SK-N-SH (cell line): Measurements from ENCODE around the gene LPAR1. TPM values are rescaled to one million over a fixed set of nuclear protein-coding genes. Genes with fewer than 3 reads are reported as not detected.
"Not testable (repeated sequence)": the region's sequence is repeated elsewhere in the genome, so short reads cannot be mapped to it uniquely, and the experiment has no call there.

ENCODE experiments used
- CTCF ChIA-PET: fragments of 300-600, 350-600 bp; formaldehyde crosslinking; extraction: SDS; loops from one replicate; lab custom pipeline; 2021; lab: Yijun Ruan, JAX
- POLR2A ChIA-PET: fragments of 350-600 bp; sonication (Branson Sonifier 250); formaldehyde crosslinking; extraction: SDS; loops from one replicate; lab custom pipeline; 2020; ENCODE audit warnings: antibody characterized with exemption, inconsistent platforms; lab: Yijun Ruan, JAX
- DNase-seq: peaks from one replicate; pipeline ENCODE4 v3.0.0; 2012
- H2AFZ ChIP-seq: fragments of 200-600 bp; sonication (generic); 2 replicates; pipeline ENCODE4 v1.8.1; 2016; ENCODE audit warnings: antibody characterized with exemption, mild to moderate bottlenecking, low read depth
- H3F3A ChIP-seq: fragments of 200-600 bp; sonication (generic); replicated peaks from 2 replicates; pipeline ENCODE3; 2016; ENCODE audit warnings: antibody characterized with exemption, mild to moderate bottlenecking; ENCODE audit not compliant: insufficient read depth
- H3K27ac ChIP-seq, 2 experiments: fragments of 200-500 bp in 1 of 2; fragments of 200-600 bp in 1 of 2; sonication (Bioruptor generic) in 1 of 2; sonication (generic), shearing (Covaris generic) in 1 of 2; 2 replicates each; pipeline versions ENCODE4 v1.5.1 to v1.6.1; 2014 to 2016; ENCODE audit warnings: low read depth in 2 of 2, inconsistent platforms in 1 of 2, low read length in 1 of 2, mild to moderate bottlenecking in 1 of 2, mixed read lengths in 1 of 2
- H3K27me3 ChIP-seq: fragments of 200-600 bp; sonication (generic), shearing (Covaris generic); 2 replicates; pipeline ENCODE4 v1.6.1; 2016; ENCODE audit warnings: mixed run types; ENCODE audit not compliant: insufficient read depth
- H3K36me3 ChIP-seq, 2 experiments: fragments of 200-500 bp in 1 of 2; fragments of 200-600 bp in 1 of 2; sonication (Bioruptor generic) in 1 of 2; sonication (generic) in 1 of 2; replicated peaks in 1 of 2; 2 replicates each; pipeline versions ENCODE3 to v1.5.1; 2014 to 2016; ENCODE audit warnings: low read length in 1 of 2, mild to moderate bottlenecking in 1 of 2; ENCODE audit not compliant: insufficient read depth in 2 of 2, control insufficient read depth in 1 of 2
- H3K4me1 ChIP-seq, 2 experiments: fragments of 200-500 bp in 1 of 2; fragments of 200-600 bp in 1 of 2; sonication (Bioruptor generic) in 1 of 2; sonication (generic), shearing (Covaris generic) in 1 of 2; 2 replicates each; pipeline versions ENCODE4 v1.5.1 to v1.6.1; 2014 to 2016; ENCODE audit warnings: low read depth in 1 of 2, low read length in 1 of 2, mixed run types in 1 of 2; ENCODE audit not compliant: insufficient read depth in 2 of 2, control insufficient read depth in 1 of 2
- H3K4me2 ChIP-seq: fragments of 200-600 bp; sonication (generic), shearing (Covaris generic); 2 replicates; pipeline ENCODE4 v1.6.1; 2017; ENCODE audit warnings: mixed run types
- H3K4me3 ChIP-seq, 2 experiments: fragments of 200-500 bp in 1 of 2; fragments of 200-600 bp in 1 of 2; sonication (Bioruptor generic) in 1 of 2; sonication (generic), shearing (Covaris generic) in 1 of 2; 2 replicates each; pipeline versions ENCODE4 v1.5.1 to v1.8.1; 2014 to 2016; ENCODE audit warnings: low read depth in 2 of 2, inconsistent platforms in 1 of 2, low read length in 1 of 2, mild to moderate bottlenecking in 1 of 2, mixed read lengths in 1 of 2, moderate library complexity in 1 of 2
- H3K79me2 ChIP-seq: fragments of 200-600 bp; sonication (generic); 2 replicates; pipeline ENCODE4 v1.8.1; 2017; ENCODE audit warnings: mild to moderate bottlenecking; ENCODE audit not compliant: insufficient read depth
- H3K9ac ChIP-seq: fragments of 200-600 bp; sonication (generic); 2 replicates; pipeline ENCODE4 v1.6.1; 2017; ENCODE audit warnings: mixed run types
- H3K9me2 ChIP-seq: fragments of 200-600 bp; sonication (generic); 2 replicates; pipeline ENCODE4 v1.6.1; 2017; ENCODE audit warnings: mixed run types
- H3K9me3 ChIP-seq: fragments of 200-600 bp; sonication (generic); 2 replicates; pipeline ENCODE4 v1.6.1; 2017; ENCODE audit warnings: mixed run types, mild to moderate bottlenecking, moderate library complexity
- H4K20me1 ChIP-seq: fragments of 200-600 bp; sonication (generic); 2 replicates; pipeline ENCODE4 v1.6.1; 2017; ENCODE audit warnings: mild to moderate bottlenecking, mixed run types; ENCODE audit not compliant: insufficient read depth
- ELF1 ChIP-seq: IDR thresholded peaks from 2 replicates; pipeline ENCODE4 v1.4.0; 2012
- FOSL2 ChIP-seq: IDR thresholded peaks from 2 replicates; pipeline ENCODE4 v1.4.0; 2012; ENCODE audit warnings: low read depth, mild to moderate bottlenecking, moderate library complexity, borderline replicate concordance
- POLR2AphosphoS5 ChIP-seq: IDR thresholded peaks from 2 replicates; pipeline ENCODE4 v1.6.1; 2012; ENCODE audit warnings: low read depth, low read length
- RAD21 ChIP-seq: IDR thresholded peaks from 2 replicates; pipeline ENCODE4 v1.6.1; 2012; ENCODE audit warnings: mild to moderate bottlenecking, low read length
- REST ChIP-seq: IDR thresholded peaks from 2 replicates; pipeline ENCODE4 v1.6.1; 2012; ENCODE audit warnings: mild to moderate bottlenecking, low read depth, low read length, moderate library complexity
- RFX5 ChIP-seq: IDR thresholded peaks from 2 replicates; pipeline ENCODE4 v1.6.1; 2012; ENCODE audit warnings: mild to moderate bottlenecking, improper control_type of control experiment, low read length
- USF1 ChIP-seq: IDR thresholded peaks from 2 replicates; pipeline ENCODE4 v1.4.0; 2012; ENCODE audit warnings: low read depth, borderline replicate concordance
- YY1 ChIP-seq: IDR thresholded peaks from 2 replicates; pipeline ENCODE4 v1.4.0; 2012; ENCODE audit warnings: low read depth, mild to moderate bottlenecking
- WGBS: methylation state at CpG from one replicate; pipeline ENCODE4 v1.1.6; 2017; ENCODE audit warnings: low lambda C conversion rate; 5-methylcytosine and 5-hydroxymethylcytosine counted together
- polyA plus RNA-seq, 3 experiments: library from polyadenylated mRNA; depleted of rRNA; stranded (reverse); fragments of >200 nt; gene quantifications; 2 replicates each; pipeline ENCODE4 v1.2.3, GENCODE V29; 2012

The LPAR1 gene
- polyA plus RNA-seq, 1 of the 3 experiments (the other 2 are of a cell fraction), result 9.4 TPM

GRCh38 chr9:110864011-110864410 is 174.3 kb downstream of the LPAR1 start:
- H3K27ac ChIP-seq, result no peak overlapping the region
- POLR2A ChIA-PET, result no interaction called here
- CTCF ChIA-PET, result no interaction called here
- no peaks in the 10 kb centered on the region for H3K79me2 ChIP-seq
- TF ChIP-seq YY1 (no peak), RFX5 (no peak), REST (no peak), RAD21 (no peak), FOSL2 (no peak), ELF1 (no peak), USF1 (no peak), POLR2AphosphoS5 (no peak)
- WGBS, result 59% methylated on average over 2 of the region's 2 CpGs
- H3K9me2 ChIP-seq, result no peaks in the 10 kb centered on the region
- H3K9ac ChIP-seq, result no peak overlapping the region
- no peaks in the 10 kb centered on the region for H3F3A ChIP-seq
- peaks cover 7% of the 10 kb centered on the region; the same call in 1 of the 2 replicates for H3K9me3 ChIP-seq
- H3K4me3 ChIP-seq, result no peak overlapping the region
- no peaks in the 10 kb centered on the region for H3K36me3 ChIP-seq
- DNase-seq, result no peak
- H3K27me3 ChIP-seq, result no peaks in the 10 kb centered on the region
- no peak overlapping the region for H2AFZ ChIP-seq
- no peaks in the 10 kb centered on the region for H4K20me1 ChIP-seq
- H3K4me1 ChIP-seq, result no peaks in the 10 kb centered on the region
- no peak overlapping the region for H3K4me2 ChIP-seq

- H3K4me2 ChIP-seq, H4K20me1 ChIP-seq, H3K9me3 ChIP-seq, H3K9ac ChIP-seq, POLR2A ChIA-PET, H3K27me3 ChIP-seq, H3F3A ChIP-seq, DNase-seq, H3K27ac ChIP-seq, H2AFZ ChIP-seq, H3K4me1 ChIP-seq, H3K36me3 ChIP-seq, H3K4me3 ChIP-seq, H3K9me2 ChIP-seq, H3K79me2 ChIP-seq, CTCF ChIA-PET: not testable (repeated sequence)
- WGBS, result 60% methylated on average over 4 of the region's 4 CpGs
These were observed 176.7 kb downstream of the LPAR1 start for GRCh38 chr9:110861370-110862110.
